Upper lobe of left lung (tissue), 4 donors: Measurements from ENCODE around the gene MORN1.

Experiments used
- EP300 ChIP-seq, 4 donors: sonication (generic); formaldehyde crosslinking; IDR thresholded peaks; one replicate each; pipeline ENCODE4 v1.5.1; 2017; ENCODE audit warnings: antibody characterized with exemption in 4 of 4, control low read depth in 2 of 4
- POLR2A ChIP-seq, 4 donors: fragments of 450-650 bp; IDR thresholded peaks; one replicate each; pipeline ENCODE4 v1.5.1; 2016 to 2017; ENCODE audit warnings: antibody characterized with exemption in 4 of 4, mild to moderate bottlenecking in 2 of 4
- TF ChIP-seq, protein P1 (sequence below), 6 experiments: fragments of 450-650 bp in 4 of 6; fragments of 200-600 bp in 2 of 6; sonication (generic) in 2 of 6; IDR thresholded peaks; one replicate each; pipeline ENCODE4 v1.5.1; 2016 to 2019; ENCODE audit warnings: antibody characterized with exemption in 6 of 6

DNA sequence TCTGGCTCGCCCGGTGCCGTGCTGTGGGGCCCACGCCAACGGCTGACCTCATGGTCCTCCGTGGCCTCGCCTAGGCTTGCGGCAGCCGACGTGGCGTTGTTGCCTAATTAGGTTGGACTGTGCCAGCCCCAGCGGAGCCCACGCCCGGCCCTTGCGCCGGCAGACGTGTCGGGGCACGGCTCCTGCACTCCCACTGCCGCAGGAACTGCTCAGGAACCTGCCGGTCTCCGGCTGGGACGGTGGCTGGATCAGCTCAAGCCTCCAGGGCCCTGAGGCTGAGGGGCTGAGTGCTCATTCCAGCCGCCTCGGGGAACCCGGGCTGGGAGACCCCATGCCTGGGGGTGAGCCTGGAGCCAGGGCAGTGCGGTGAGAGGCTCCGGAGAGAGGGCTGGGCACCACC, 37.1 kb upstream of the MORN1 start:
- TF ChIP-seq POLR2A (IDR thresholded peaks at IDR 0.05) (no peak), EP300 (IDR thresholded peaks at IDR 0.05) (no peak)
- TF ChIP-seq, protein P1, sequence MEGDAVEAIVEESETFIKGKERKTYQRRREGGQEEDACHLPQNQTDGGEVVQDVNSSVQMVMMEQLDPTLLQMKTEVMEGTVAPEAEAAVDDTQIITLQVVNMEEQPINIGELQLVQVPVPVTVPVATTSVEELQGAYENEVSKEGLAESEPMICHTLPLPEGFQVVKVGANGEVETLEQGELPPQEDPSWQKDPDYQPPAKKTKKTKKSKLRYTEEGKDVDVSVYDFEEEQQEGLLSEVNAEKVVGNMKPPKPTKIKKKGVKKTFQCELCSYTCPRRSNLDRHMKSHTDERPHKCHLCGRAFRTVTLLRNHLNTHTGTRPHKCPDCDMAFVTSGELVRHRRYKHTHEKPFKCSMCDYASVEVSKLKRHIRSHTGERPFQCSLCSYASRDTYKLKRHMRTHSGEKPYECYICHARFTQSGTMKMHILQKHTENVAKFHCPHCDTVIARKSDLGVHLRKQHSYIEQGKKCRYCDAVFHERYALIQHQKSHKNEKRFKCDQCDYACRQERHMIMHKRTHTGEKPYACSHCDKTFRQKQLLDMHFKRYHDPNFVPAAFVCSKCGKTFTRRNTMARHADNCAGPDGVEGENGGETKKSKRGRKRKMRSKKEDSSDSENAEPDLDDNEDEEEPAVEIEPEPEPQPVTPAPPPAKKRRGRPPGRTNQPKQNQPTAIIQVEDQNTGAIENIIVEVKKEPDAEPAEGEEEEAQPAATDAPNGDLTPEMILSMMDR (IDR thresholded peaks at IDR 0.05), result no peak
